ENCODE results near the gene PPP2R5A. TPM values are rescaled to one million over a fixed set of nuclear protein-coding genes. Genes with fewer than 3 reads are reported as not detected.

Gene PPP2R5A
- total RNA-seq, 1 donor from 2014 or later, result 68.1 TPM

DNA sequence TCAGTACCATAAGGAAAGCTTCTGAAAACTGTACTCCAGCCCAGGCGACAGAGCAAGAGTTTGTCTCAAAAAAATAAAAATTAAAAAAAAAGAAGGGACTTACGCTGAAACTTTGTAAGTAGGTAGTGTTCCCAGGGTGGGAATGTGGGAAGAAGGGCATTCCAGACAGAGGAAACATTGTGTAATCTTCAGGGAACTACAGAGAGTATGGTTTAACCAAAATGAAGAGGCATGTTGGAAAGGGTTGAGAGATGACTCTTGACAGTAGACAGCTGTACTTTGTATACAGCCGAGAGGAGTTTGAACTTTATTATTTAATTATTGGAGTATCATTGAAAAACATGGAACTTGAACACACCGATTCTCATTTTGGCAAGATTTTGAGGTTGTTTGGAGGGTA, 43.0 kb downstream of the PPP2R5A start:
- DNase-seq (ENCODE audit: low spot score), result no peak
- intact Hi-C loops (cut with DNase I), result no loop called here

DNA sequence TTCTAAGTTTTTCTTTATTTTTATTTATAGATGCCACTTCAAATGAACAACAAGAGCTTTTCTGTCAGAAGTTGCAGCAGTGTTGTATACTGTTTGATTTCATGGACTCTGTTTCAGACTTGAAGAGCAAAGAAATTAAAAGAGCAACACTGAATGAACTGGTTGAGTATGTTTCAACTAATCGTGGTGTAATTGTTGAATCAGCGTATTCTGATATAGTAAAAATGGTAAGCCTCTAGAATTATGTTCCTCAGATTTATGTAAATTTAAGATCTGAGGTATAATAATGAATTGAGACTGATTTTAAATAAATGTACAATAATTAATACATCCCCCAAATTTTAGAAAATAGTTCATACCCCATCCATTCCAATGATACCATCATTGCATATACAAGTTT, 43.9 kb downstream of the PPP2R5A start:
- intact Hi-C loops (cut with DNase I), result no loop called here
- DNase-seq (ENCODE audit: low spot score), result no peak

DNA sequence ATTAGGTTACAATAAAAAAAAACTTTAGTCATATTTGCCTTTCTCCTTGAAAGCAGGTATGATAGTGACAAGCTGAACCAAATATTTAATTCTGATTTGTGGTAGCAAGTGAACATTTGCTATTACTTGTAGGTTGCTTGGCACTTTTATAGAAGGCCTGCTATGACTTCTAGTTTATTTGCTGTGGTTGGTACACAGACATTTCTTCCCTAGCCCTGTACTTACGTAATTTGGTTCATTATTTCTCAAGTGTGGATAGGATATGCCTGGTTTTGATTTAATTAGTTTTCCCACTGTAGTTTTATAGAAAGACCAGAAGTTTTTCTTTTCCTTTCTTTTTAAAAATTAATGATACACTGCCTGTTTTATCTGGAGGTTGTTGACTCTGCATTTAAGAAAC, 55.9 kb downstream of the PPP2R5A start:
- intact Hi-C loops (cut with DNase I), result no loop called here

DNA sequence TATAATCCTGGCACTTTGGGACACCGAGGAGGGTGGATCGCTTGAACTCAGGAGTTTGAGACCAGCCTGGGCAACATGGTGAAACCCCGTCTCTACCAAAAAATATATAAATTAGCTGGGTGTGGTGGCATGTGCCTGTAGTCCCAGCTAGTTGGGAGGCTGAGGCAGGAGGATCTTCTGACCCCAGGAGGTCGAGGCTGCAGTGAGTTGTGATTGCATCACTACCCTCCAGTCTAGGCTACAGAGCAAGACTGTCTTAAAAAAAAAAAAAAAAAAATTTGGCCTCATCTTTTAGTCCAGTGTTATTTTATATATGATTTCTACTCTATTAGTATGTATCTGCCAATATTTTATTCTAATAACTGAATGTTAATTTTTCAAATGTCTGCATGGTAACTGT, 59.7 kb downstream of the PPP2R5A start:
- intact Hi-C loops (cut with DNase I), result no loop called here
- DNase-seq (ENCODE audit: low spot score), result no peak

More for the DNA sequence above, 55.9 kb downstream of the PPP2R5A start:
- DNase-seq (ENCODE audit: low spot score), result no peak

DNA sequence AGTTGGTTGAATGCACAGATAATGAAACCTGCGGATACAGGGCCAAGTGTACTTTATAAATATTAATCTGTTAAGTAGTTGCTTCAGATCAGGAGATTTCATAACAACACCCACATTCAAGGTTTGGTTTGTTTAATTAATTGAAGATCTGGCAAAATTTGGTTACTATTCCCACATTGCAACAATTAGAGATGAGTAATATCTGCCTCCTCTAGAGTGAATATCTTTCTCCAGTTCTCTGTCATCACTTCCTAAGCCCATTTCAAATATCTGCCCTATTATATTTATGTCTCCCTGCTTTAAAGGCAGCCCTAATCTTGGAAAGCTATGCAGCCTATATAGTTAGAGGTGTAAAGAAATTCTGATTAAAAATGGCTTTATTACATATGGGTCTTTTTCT, 61.4 kb downstream of the PPP2R5A start:
- no peak for DNase-seq (ENCODE audit: low spot score)
- intact Hi-C loops (cut with DNase I), result no loop called here

DNA sequence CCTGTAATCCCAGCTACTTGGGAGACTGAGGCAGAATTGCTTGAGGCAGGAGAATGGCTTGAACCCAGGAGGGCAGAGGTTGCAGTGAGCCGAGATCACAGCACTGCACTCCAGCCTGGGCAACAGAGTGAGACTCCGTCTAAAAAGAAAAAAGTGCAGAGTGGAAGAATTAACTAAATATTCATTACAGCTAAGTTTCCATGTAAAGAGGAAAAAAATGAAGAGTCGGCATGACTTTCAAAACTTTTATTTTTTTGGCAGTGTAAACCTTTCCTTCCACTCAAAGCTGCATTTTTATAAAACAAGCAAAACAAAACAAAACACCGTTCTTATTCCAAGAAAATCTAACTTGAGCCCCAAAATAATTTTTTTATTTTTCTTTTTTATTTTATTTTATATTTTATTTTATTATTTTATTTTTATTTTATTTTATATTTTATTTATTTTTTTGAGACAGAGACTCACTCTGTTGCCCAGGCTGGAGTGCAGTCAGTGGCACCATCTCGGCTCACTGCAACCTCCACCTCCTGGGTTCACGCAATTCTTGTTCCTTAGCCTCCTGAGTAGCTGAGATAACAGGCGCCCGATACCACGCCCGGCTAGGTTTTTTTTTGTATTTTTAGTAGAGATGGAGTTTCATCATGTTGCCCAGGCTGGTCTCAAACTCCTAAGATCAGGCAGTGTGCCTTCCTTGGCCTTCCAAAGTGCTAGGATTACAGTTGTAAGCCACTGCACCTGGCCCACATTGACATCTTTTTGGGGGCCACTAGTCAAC, 66.6 kb downstream of the PPP2R5A start:
- intact Hi-C loops (cut with DNase I), result no loop called here

DNA sequence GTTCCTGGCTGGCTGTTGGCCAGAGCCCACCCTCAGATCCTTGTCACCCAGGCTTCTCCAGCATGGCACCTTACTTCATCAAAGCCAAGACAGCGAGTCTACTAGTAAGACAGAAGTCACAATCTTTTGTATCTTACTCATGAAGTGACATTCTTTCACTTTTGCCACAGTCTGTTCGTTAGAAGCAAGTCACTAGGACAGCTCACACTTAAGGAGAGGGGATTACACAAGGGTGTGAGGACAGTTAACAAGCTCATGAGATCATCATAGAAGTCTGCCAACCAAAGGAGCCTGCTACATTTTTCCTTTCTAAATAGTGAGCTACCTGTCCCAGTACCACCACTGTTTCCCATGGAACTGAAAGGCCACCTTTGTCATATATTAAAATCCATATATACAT, 68.0 kb downstream of the PPP2R5A start:
- intact Hi-C loops (cut with DNase I), result no loop called here
- no peak for DNase-seq (ENCODE audit: low spot score)

More for the DNA sequence above, 66.6 kb downstream of the PPP2R5A start:
- no peak for DNase-seq (ENCODE audit: low spot score)

DNA sequence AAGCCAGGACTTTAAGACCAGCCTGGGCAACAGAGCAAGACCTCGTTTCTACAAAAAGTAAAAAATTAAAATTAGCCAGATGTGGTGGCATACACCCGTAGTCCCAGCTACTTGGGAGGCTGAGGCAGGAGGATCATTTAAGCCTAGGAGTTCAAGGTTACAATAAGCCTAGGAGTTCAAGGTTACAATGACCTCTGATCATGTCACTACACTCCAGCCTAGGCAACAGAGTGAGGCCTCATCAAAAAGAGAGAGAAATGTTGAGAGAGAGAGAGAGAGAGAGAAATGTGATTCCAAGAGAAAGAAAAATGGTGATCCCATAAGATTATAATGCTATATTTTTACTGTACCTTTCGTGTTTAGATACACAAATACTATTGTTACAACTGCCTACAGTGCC, 69.3 kb downstream of the PPP2R5A start:
- DNase-seq (ENCODE audit: low spot score), result no peak
- intact Hi-C loops (cut with DNase I), result no loop called here

DNA sequence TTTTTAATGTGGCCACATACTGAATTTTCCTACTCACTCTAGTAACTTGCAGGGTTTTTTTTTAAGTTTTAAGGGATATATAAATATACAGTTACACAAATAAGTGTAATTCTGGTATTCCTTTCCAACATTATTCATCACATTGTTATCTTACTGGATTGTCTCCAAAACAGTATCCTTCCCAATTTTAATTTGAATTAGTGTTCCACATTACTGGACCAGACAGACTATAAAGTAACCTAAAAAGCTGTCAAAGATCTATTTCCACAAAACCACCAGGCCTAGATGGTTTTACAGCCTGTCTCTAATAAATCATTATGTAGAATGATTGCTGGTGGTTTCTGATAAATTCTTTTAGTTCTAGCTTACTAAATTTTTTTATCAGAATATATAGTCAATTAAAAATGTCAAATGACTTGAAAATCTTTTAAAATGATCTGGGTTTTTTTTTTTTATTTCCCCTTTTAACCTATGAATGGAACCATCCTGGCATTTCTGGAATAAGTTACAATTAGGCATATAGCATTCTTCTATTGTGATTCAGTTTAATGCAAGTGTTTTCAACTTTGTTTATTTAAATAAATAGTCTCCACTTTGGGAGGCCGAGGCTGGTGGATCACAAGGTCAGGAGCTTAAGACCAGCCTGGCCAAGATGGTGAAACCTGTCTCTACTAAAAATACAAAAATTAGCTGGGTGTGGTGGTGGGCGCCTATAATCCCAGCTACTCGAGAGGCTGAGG, 70.2 kb downstream of the PPP2R5A start:
- intact Hi-C loops (cut with DNase I), result no loop called here

DNA sequence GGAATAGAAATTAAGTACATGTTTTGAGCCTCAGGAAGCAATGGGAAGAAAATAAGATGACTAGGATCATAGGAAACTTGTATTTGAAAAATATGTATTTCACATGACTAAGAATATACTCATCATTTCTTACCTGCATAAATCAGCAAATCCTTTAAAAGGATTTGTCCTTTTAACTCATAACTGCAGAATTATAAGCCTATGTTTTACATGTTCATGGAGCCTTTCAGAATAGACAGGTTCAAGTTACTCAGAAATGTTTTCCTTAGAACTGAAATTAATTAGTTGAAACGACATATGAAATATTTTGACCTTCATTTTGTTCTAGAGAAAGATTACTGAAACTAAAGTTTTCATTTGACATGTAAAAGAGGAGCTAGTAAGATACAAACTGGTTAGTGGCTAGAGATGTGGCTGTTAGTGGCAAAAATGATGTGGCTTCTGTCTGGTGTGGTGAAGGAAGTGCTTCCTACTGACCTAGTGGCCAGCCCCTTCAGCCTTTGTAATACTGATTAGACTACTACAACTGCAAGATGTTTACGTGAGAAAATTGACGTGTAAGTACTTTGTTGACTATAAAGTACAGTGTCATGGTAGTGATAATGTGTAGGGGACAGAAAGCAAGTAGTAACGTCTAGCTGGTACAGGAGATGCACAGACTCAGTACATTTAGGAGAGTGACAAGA, 74.7 kb downstream of the PPP2R5A start:
- no peak for DNase-seq (ENCODE audit: low spot score)
- intact Hi-C loops (cut with DNase I), result no loop called here

More for the DNA sequence above, 70.2 kb downstream of the PPP2R5A start:
- no peak for DNase-seq (ENCODE audit: low spot score)

DNA sequence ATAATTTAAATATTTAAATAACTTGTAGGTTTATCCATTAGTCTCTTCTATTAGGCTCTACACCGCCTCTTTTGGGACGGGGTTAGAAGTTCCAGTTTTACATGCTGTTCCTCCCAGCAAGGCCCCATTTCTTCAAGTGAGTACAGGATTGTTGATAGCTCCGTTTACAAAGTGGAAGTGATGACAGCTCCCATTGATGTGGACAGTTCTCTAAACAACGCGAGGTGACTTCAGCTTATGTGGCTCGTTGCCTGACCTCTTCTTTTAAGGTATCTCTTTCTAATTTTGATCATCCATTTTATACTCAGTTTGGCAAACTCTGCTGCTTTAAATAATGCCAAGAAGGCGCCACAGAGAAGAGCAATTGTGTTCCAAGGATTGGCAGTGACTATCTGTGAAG, 79.8 kb downstream of the PPP2R5A start:
- intact Hi-C loops (cut with DNase I), result loop anchor here (5.0 kb wide), 2 partner anchors 73 to 87 kb away; no protein-coding TSS in a partner anchor
- DNase-seq (ENCODE audit: low spot score), result no peak

DNA sequence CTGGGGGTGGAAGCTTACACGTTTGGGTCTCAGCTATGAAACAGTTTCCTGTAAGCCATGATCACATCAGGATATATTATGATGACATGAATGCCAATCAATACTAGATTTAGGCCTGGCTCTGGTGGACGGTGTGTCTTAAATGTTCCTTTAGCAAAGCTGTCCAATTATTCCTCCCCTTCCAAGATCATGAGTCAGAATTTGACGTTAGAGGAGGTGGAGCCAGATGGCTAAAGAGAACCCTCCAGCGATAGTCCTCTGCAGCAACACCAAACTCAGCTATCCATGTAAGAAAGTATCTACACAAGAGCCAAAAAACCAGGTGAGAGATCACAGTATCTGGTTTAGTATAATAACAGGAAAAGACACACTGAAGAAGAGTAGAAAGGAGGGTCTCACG, 81.7 kb downstream of the PPP2R5A start:
- intact Hi-C loops (cut with DNase I), result loop anchor here (2.0 to 5.0 kb wide), 3 partner anchors 75 to 296 kb away; no protein-coding TSS in a partner anchor
- no peak for DNase-seq (ENCODE audit: low spot score)

DNA sequence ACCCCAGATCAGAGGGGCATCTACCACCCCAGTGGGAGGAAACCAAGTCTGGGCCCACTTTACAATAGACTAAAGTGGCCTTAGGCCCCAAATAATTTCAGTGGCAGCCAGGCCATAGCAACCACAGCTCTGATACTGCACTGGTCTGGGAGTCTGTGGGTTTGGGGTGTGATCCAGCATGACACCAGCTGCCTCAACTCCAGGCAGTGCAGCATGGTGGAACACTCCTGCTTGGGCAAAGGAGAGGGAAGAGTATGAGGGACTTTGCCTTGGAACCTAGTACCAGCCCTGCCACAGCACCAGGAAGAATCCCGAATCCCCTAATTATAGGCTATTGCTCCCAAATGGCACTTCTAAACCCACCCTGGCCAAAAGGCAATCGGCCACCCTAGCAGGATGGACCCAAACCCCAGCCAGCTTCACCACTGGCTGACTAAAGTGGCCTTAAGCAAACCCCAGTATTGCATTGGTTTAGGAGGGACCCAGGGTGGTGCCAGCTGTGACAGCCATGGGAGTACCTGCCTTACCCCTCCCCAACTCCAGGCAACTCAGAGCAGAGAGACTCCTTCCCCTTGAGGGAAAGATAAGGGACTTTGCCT, 82.4 kb downstream of the PPP2R5A start:
- no peak for DNase-seq (ENCODE audit: low spot score)
- intact Hi-C loops (cut with DNase I), result loop anchor here (2.0 to 5.0 kb wide), 3 partner anchors 75 to 297 kb away; no protein-coding TSS in a partner anchor

DNA sequence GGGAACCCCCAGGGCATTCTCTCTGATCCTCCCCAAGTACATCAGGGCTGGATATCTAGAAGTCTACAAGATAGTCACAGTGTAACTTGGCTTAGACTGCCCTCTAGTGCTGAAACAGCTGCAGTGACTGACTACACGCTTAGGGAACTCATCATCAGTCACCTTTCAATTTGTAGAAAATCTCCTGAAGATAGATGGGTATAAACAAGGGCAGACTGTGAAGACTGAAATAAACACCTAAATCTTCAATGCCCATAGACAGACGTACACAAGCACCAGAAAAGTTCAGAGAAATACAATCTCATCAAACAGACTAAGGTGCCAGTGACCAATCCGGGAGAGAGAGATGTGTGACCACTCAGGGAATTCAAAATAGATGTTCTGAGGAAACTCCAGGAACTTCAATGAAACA, 82.9 kb downstream of the PPP2R5A start:
- DNase-seq (ENCODE audit: low spot score), result no peak
- intact Hi-C loops (cut with DNase I), result loop anchor here (5.0 kb wide), 2 partner anchors 76 to 84 kb away; no protein-coding TSS in a partner anchor

DNA sequence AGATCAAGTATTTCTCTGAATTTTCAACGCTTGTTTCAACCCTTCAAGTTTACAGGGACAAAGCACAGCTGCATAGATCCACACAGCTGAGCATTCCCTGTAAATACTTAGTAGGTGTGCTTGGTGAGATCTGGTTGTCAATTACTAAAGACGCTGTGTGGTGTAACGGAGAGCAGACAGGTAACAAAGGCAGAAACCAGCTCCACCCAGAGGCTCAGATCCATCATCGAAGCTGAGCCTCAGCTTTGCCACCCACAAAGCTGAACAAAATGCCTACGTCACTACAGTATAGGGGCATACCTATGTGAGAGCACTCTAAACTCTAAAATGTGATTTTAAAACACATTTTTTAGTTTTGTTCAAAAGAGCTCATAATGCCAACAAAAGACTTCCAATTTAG, 90.8 kb downstream of the PPP2R5A start:
- no peak for DNase-seq (ENCODE audit: low spot score)
- intact Hi-C loops (cut with DNase I), result no loop called here

DNA sequence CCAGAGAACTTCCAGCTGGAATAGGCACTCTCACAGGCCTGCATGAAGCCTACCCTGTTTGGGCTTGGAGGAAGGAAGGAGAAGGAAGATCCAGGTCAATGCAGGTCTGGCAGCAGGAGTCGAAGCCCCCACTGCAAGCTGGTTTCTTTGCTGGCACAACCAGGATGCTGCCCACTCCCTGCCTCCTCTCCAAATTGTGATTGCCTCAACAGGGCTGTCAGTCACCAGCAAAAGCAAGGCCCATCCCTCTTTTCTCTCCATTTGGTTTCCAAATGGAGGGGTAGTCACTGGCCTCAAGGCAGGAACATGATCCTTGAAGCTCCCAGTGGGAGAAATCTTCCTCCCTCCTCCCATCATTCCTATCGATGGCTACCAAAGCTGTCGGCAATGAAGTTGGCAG, 92.4 kb downstream of the PPP2R5A start:
- intact Hi-C loops (cut with DNase I), result no loop called here
- no peak for DNase-seq (ENCODE audit: low spot score)

DNA sequence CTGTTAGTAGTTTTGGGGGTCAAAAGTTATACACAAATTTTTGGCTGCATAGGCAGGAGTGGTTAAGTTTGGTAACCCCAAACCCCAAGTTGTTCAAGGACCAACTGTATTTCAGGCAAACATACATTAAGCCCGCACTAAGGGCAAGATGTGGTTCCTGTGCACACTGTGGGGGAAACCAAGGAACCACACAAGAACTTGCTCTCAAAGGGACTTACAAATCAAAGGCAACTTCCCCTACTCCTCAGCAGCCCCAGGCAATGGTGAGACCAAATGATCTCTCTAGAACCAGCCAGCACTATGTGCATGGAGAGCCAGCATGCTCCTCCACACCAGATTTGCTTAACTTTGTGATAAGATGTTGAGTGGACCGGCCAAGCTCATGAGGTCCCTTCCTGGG, 94.2 kb downstream of the PPP2R5A start:
- intact Hi-C loops (cut with DNase I), result no loop called here
- no peak for DNase-seq (ENCODE audit: low spot score)

DNA sequence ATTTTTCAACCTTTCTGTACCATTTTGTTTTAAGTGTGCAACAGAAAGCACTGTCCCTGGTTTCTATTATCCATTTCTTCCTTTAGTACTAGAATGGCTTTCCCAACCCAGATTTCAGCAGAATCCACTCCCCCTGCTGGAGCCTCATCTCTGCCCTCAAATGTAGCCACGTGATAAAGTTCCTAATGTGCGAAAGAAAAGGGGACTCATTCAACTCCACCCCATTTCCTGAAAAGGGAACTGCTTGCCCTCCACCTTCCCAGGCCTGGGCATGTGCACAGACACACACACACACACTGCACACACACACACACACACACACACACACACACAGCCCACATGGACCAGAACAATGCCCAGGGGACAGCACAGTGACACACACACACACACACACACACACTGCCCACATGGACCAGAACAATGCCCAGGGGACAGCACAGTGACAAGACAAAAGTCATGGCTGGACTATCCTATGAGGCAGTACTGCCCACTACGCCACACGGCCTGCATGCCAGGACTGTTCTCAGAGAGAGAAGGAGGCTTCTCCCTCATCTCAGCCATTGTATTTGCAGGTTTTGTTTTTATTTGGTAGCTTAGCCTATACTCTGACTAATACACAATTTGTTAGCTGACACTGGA, 96.3 kb downstream of the PPP2R5A start:
- no peak for DNase-seq (ENCODE audit: low spot score)
- intact Hi-C loops (cut with DNase I), result no loop called here

DNA sequence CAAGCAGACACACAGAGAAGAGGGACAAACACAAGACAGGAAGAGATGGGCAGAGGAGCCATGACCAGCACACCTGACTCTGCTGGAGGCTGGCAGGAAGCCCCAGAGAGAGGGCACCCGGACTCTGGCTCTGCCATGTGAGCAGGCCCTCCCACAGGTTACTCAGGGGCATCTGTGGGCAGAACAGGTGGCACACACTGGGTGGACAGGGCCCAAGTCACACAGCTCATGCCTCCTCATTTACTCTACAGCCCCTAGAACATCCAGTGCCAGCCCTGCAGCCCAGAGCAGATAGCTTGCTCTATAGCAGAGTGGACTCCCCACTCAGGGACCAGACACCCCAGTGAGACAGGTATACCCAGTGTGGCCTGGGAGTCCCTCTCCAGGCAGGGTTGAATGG, 100.8 kb downstream of the PPP2R5A start:
- intact Hi-C loops (cut with DNase I), result no loop called here

More for the DNA sequence above, 100.8 kb downstream of the PPP2R5A start:
- DNase-seq (ENCODE audit: low spot score), result no peak
